Measurements from ENCODE around the gene AUTS2.

DNA sequence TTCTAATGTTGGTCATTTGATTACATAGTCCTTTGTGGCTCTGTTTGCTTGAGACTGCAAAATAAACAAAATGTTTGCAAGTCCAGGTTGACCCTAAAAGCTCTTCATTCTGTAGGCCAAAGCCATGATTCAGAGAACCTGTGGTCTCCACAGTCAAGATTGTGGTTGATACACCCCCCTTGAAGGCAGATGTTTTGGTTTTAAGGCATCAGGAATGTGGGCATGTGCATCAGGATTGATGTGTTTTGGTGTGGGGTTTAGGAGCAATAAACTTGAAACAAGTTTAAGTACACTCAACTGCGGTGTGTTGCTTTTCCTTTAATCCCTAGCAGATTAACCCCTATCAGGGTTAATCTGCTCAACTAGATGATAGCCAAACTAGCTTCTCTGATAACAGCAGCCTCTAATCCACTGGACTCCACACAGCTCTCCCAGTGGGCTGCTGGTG is 1154.5 kb downstream of the AUTS2 start:
- TF ChIP-seq, protein P1, sequence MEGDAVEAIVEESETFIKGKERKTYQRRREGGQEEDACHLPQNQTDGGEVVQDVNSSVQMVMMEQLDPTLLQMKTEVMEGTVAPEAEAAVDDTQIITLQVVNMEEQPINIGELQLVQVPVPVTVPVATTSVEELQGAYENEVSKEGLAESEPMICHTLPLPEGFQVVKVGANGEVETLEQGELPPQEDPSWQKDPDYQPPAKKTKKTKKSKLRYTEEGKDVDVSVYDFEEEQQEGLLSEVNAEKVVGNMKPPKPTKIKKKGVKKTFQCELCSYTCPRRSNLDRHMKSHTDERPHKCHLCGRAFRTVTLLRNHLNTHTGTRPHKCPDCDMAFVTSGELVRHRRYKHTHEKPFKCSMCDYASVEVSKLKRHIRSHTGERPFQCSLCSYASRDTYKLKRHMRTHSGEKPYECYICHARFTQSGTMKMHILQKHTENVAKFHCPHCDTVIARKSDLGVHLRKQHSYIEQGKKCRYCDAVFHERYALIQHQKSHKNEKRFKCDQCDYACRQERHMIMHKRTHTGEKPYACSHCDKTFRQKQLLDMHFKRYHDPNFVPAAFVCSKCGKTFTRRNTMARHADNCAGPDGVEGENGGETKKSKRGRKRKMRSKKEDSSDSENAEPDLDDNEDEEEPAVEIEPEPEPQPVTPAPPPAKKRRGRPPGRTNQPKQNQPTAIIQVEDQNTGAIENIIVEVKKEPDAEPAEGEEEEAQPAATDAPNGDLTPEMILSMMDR (IDR thresholded peaks at IDR 0.05; ENCODE audit: insufficient read depth, low read length, poor library complexity, severe bottlenecking), result no peak
- no peak for TF ChIP-seq EZH2phosphoT487 (conservative IDR thresholded peaks at IDR 0.05; ENCODE audit: low read length)

Data from SU-DHL-6 (cell line).